Medulla oblongata (tissue), 1 donor: ENCODE results near the gene IL1R1.
A peak's percentile ranks its signal among the peaks of the same experiment; 100 is the strongest.

Experiments
- DNase-seq: peaks from one replicate; pipeline ENCODE4 v3.0.0-alpha.2; 2015; ENCODE audit errors: extremely low spot score

Gene IL1R1

DNA sequence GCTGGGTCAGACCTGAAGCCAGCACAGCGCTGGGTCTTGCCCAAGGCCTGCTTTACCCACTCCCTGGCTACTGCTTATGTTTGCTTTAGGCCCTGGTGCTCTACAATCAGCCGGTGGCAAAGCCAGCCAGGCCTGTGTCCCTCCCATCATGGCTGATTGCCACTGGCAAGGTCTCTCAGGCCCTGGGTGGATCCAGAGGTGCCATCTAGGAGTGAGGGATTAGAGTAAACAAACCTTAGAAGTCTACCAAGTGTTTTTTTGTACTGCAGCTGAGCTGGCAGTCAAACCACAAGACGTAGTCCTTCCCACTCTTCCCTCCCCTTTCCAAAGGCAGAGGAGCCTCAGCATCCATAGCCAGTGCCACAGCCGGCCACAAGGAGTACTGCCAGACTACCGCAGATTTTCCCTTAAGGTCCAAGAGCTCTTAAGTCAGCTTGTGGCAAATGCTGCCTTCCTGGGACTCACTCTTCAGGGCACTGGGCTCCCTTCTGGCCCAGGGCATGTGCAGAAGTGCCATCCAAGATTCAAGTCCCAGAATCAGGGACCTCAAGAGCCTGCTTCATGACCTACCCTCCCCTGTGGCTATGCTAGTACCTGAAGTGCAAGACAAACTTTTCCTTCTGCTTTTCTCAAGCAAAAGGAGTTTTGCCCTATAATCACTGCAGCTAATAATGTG lies 64.3 kb downstream of the IL1R1 start:
- no peak for DNase-seq

DNA sequence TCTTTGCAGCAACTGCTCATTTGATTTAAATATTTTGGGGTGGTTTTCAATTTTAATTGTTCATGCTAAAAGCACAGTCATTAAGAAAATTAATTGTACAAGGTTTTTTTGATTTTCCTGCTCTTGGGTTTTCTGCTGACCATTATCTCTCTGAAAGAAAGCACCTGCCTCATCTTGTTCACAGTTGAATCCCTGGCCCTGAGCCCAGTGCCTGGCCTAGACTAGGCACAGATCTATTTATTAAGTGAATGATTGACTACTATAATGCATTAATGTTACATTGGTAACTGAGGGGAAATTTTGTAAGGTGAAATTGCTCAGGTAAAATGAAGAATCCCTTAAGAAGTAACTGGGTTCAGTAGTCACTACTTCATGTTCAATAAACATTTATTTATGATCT lies 66.2 kb downstream of the IL1R1 start:
- no peak for DNase-seq

DNA sequence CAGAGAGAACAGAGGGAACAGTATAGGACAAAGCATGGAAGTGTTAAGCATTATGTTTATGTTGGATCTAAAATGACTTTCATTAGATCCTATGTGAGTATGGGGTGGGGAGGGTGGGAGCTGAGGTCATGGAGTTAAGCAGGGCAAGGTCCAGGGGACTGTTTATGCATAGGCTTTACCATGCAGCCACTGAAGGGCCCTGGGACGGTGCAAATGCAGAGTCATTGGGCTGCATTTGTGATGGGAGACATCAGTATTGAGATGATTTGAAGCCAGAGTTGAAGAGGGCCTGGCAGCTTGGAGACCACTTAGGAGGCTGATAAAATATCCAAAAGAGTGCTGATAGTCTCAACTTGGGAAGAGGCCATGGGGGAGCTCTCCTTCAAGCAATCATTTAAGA lies 66.9 kb downstream of the IL1R1 start:
- no peak for DNase-seq

DNA sequence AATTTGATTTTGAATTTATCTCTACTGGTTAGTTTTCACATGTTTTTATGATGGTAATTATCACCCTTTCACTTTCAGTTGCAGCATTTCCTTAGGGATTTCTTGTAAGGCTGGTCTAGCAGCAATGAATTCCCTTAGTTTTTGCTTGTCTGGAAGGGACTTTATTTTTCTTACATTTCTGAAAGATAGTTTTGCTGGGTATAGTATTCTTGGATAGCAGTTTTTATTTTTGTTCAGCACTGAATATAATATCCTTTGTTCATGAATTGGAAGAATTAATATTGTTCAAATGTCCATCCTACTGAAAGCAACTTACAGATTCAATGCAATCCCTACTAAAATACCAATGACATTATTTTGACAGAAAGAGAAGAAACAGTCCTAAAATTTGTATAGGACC lies 74.5 kb downstream of the IL1R1 start:
- no peak for DNase-seq

DNA sequence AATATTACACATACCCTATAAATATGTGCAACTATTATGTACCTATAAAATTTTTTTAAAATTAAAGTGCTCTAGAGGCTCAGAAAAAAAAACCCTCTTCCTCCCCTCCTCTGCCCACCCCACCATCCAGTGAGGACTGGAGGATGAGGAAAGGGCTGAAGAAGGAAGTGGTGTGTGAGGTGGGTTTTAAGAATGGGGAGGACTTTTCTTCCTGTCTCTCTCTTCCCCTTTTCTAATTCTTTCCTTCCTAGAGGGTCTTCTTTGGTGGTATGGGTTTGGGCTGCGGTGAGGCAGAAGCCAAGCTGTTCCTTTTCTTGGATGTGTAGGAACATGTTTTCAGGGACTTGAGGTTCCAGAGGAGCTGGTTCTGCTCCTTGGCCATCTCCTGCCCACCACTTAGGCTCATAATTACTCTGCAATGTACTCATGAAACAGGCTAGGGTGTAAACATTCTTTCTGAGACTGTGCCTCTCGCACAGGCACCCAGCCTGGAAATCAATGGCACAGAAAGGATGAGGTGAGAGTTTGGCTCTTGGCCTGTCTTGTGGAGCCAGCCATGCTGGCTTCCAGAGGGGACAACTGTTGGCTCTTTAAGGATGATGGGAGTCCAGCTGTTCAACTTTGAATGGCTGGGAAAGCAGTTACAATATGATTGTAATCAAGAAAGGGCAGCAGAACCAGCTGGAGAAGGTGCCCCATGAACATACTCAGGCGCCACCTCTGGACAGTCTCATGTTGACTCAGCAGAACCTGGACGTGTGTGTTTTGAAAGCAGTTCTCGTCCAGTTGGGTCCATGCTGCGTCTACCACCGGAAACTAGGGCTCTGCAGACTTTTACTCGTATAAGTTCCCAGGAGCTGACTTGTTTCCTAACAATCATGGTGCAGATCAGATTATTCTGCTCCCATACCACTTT lies 82.5 kb downstream of the IL1R1 start:
- DNase-seq, result no peak

DNA sequence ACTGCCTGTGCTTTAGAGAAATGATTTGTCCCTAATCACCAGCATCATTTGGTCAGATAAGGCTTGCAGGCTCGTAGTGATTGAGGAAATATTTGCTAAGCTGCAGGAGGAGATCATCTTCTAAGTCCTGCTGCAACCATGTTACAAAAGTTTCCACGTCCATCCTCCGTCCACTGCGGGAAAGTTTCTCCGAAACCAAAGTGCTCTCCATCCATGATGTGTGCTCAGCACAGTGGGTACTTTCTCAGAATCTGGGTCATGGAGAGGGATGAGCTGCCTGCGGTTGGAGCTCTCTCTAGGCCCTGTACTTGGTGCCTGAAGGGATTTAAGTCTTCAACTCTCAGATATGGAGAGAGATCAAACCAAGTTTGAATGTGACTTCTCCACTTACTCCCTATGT lies 83.6 kb downstream of the IL1R1 start:
- DNase-seq, result no peak

DNA sequence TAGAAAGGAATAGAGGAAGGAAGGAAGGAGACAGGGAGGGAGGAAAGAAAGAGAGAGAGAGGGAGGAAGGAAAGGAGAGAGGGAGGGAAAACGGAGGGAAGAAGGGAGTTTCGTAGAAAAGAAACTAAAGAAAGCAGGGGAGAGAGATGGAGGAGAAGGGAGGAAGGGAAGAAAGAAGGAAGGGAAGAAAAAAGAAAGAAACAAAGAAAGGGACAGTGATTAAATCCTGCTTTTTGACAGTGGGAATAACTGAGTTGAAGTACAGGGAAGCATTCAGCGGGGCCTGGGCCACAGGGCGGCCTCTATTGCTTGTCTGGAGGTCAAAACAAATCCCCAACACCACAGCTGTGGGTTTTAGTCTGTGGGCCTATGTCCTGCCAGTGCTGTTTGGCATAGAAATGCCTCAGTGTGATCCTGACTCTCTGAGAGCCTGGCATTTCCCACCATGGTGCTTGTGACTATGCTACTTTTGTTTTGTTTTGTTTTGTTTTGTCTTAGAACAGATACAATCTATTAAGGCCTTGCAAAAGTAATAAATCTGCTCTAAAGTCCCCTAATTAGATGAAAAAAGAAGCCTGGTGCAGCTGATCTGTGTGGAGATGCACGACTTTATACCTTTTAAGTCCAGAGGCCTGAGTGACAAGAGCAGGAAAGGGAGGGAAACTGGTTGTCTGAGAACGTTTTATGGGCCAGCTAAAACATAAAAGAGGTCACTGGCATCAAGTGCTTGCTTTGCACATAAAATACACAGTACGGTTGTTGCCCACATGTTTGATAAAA lies 84.3 kb downstream of the IL1R1 start:
- peak; percentile 75 for DNase-seq

DNA sequence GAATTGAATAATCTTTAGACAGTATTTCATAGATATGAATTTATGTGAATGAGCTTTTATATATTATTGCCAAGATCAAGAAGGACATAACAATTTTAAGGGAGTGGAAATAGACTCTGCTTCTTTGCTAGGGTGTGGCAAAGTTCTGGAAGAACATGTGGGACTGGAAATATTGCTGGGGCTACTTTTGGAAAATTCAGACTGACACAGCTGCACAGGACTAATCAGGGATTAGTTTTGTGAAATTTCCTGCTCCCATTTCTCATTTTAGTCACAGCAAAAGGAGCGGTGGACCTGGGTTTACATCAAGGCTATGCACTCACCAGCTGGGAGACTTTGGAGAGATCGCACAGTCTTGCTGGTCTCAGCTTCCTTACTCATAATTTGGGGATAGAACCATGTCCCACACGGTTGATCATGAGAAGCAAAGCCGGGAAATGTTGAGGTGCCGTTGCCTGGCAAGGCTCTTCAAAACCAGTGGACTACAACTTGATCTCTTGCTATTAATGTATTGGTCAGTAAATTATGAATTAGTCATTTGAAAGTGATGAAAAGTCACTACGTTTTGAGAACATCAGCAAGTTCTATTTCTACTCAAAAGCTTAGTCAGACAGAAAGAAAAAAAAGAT lies 86.7 kb downstream of the IL1R1 start:
- DNase-seq, result no peak
